NCI-H2196 (cell line): ENCODE measurements around the gene ZDHHC13.

ENCODE experiments used
- DNase-seq: peaks from one replicate; lab custom pipeline; 2025; ENCODE audit not compliant: unreplicated experiment; lab: John Stamatoyannopoulos, UW

Gene ZDHHC13

GRCh38 chr11:19201737-19202605 lies 85.0 kb downstream of the ZDHHC13 start, which contains the start of gene CSRP3:
Gene CSRP3 (minus strand): TSS chr11:19201983. CDS start chr11:19192448, 9,535 bp downstream.
- DNase-seq, result no peak

- DNase-seq, result no peak
These were observed 87.9 kb downstream of the ZDHHC13 start for GRCh38 chr11:19204836-19205235.

- DNase-seq, result no peak
These were observed 91.2 kb downstream of the ZDHHC13 start for GRCh38 chr11:19208181-19208580.

GRCh38 chr11:19208959-19209546 lies 92.1 kb downstream of the ZDHHC13 start:
- DNase-seq, result no peak

GRCh38 chr11:19209617-19210370 lies 92.8 kb downstream of the ZDHHC13 start:
- no peak for DNase-seq

GRCh38 chr11:19216021-19216420 lies 99.1 kb downstream of the ZDHHC13 start:
- no peak for DNase-seq

- DNase-seq, result peak; percentile 18
These were observed 99.9 kb downstream of the ZDHHC13 start for GRCh38 chr11:19216709-19217374.

- no peak for DNase-seq
These were observed 101.2 kb downstream of the ZDHHC13 start for GRCh38 chr11:19218216-19218615.

GRCh38 chr11:19218786-19219460 lies 102.0 kb downstream of the ZDHHC13 start:
- peak; percentile 56 for DNase-seq

GRCh38 chr11:19220903-19221724 lies 104.1 kb downstream of the ZDHHC13 start:
- DNase-seq, result no peak

GRCh38 chr11:19225123-19225522 lies 108.2 kb downstream of the ZDHHC13 start:
- no peak for DNase-seq

GRCh38 chr11:19225581-19225980 lies 108.6 kb downstream of the ZDHHC13 start:
- no peak for DNase-seq
